ENCODE measurements around the gene HVCN1. TPM values are rescaled to one million over a fixed set of nuclear protein-coding genes. Genes with fewer than 3 reads are reported as not detected.

Gene HVCN1
- total and polyA plus RNA-seq, 2 of the 8 experiments (the other 6 are each of a cell fraction or from before 2014, with no cell fraction given) = 5.8 to 11.2 TPM

DNA sequence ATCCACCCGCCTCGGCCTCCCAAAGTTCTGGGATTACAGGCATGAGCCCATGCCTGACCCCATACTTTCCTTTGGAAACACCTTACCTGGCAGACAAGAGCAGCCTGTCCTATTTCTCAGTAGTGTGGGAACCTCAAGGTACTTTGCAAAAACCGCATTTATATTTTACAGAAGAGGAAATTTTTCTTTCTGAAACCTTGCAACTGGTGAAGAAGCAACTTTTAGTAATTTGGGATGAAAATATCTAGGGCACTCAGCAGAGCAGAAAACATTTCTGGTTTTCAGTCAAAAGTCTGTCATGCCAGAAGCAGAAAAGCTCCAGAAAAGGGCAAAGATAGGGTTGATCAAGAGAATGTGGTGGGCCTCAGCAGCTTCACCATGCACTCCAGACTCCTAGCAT lies 21.2 kb downstream of the HVCN1 start (continued):
- TF ChIP-seq, protein P1, sequence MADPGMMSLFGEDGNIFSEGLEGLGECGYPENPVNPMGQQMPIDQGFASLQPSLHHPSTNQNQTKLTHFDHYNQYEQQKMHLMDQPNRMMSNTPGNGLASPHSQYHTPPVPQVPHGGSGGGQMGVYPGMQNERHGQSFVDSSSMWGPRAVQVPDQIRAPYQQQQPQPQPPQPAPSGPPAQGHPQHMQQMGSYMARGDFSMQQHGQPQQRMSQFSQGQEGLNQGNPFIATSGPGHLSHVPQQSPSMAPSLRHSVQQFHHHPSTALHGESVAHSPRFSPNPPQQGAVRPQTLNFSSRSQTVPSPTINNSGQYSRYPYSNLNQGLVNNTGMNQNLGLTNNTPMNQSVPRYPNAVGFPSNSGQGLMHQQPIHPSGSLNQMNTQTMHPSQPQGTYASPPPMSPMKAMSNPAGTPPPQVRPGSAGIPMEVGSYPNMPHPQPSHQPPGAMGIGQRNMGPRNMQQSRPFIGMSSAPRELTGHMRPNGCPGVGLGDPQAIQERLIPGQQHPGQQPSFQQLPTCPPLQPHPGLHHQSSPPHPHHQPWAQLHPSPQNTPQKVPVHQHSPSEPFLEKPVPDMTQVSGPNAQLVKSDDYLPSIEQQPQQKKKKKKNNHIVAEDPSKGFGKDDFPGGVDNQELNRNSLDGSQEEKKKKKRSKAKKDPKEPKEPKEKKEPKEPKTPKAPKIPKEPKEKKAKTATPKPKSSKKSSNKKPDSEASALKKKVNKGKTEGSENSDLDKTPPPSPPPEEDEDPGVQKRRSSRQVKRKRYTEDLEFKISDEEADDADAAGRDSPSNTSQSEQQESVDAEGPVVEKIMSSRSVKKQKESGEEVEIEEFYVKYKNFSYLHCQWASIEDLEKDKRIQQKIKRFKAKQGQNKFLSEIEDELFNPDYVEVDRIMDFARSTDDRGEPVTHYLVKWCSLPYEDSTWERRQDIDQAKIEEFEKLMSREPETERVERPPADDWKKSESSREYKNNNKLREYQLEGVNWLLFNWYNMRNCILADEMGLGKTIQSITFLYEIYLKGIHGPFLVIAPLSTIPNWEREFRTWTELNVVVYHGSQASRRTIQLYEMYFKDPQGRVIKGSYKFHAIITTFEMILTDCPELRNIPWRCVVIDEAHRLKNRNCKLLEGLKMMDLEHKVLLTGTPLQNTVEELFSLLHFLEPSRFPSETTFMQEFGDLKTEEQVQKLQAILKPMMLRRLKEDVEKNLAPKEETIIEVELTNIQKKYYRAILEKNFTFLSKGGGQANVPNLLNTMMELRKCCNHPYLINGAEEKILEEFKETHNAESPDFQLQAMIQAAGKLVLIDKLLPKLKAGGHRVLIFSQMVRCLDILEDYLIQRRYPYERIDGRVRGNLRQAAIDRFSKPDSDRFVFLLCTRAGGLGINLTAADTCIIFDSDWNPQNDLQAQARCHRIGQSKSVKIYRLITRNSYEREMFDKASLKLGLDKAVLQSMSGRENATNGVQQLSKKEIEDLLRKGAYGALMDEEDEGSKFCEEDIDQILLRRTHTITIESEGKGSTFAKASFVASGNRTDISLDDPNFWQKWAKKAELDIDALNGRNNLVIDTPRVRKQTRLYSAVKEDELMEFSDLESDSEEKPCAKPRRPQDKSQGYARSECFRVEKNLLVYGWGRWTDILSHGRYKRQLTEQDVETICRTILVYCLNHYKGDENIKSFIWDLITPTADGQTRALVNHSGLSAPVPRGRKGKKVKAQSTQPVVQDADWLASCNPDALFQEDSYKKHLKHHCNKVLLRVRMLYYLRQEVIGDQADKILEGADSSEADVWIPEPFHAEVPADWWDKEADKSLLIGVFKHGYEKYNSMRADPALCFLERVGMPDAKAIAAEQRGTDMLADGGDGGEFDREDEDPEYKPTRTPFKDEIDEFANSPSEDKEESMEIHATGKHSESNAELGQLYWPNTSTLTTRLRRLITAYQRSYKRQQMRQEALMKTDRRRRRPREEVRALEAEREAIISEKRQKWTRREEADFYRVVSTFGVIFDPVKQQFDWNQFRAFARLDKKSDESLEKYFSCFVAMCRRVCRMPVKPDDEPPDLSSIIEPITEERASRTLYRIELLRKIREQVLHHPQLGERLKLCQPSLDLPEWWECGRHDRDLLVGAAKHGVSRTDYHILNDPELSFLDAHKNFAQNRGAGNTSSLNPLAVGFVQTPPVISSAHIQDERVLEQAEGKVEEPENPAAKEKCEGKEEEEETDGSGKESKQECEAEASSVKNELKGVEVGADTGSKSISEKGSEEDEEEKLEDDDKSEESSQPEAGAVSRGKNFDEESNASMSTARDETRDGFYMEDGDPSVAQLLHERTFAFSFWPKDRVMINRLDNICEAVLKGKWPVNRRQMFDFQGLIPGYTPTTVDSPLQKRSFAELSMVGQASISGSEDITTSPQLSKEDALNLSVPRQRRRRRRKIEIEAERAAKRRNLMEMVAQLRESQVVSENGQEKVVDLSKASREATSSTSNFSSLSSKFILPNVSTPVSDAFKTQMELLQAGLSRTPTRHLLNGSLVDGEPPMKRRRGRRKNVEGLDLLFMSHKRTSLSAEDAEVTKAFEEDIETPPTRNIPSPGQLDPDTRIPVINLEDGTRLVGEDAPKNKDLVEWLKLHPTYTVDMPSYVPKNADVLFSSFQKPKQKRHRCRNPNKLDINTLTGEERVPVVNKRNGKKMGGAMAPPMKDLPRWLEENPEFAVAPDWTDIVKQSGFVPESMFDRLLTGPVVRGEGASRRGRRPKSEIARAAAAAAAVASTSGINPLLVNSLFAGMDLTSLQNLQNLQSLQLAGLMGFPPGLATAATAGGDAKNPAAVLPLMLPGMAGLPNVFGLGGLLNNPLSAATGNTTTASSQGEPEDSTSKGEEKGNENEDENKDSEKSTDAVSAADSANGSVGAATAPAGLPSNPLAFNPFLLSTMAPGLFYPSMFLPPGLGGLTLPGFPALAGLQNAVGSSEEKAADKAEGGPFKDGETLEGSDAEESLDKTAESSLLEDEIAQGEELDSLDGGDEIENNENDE (IDR thresholded peaks at IDR 0.05; ENCODE audit: insufficient replicate concordance, low read length) = no peak
- TF ChIP-seq CEBPB (IDR thresholded peaks at IDR 0.05; ENCODE audit: low read depth, low read length) = no peak

Data from H1 (cell line).